IMR-90 (cell line): ENCODE measurements around the gene GPC4. TPM values are rescaled to one million over a fixed set of nuclear protein-coding genes. Genes with fewer than 3 reads are reported as not detected.

Source experiments
- ATAC-seq: fragments of 200-7000 bp; cut with Tn5 transposase; 2 replicates; pipeline ENCODE4 v1.9.1; 2020; ENCODE audit warnings: low read depth, mild to moderate bottlenecking, moderate library complexity
- BruUV-seq: library from RNA; stranded (reverse); fragments of 400-500 nt; replicated peaks from 2 replicates; lab custom pipeline; 2021; lab: Mats Ljungman, UMichigan
- CTCF ChIA-PET: fragments of 300-600 bp; formaldehyde crosslinking; extraction: SDS; loops from one replicate; lab custom pipeline; 2021; ENCODE audit warnings: antibody characterized with exemption; lab: Yijun Ruan, JAX
- POLR2A ChIA-PET: fragments of 300-600 bp; sonication (Branson Sonifier 250); formaldehyde crosslinking; loops from one replicate; lab custom pipeline; 2022; ENCODE audit warnings: antibody characterized with exemption; ENCODE audit not compliant: unreplicated experiment; lab: Charles Lee
- DNase-seq: peaks from one replicate; pipeline ENCODE4 v3.0.0; 2013
- H2AFZ ChIP-seq: replicated peaks from 2 replicates; pipeline ENCODE3; 2013; ENCODE audit warnings: low read length, mild to moderate bottlenecking; ENCODE audit not compliant: poor library complexity
- H2AK5ac ChIP-seq: 2 replicates; pipeline ENCODE4 v1.6.1; 2013; ENCODE audit warnings: low read depth, low read length, inconsistent platforms
- H2AK9ac ChIP-seq: replicated peaks from 2 replicates; pipeline ENCODE3; 2013; ENCODE audit warnings: mild to moderate bottlenecking, low read depth, low read length, moderate library complexity; ENCODE audit not compliant: poor library complexity
- H2BK120ac ChIP-seq: 2 replicates; pipeline ENCODE4 v1.6.1; 2013; ENCODE audit warnings: low read depth, low read length, inconsistent platforms
- H2BK15ac ChIP-seq: 3 replicates; pipeline ENCODE4 v1.6.1; 2013; ENCODE audit warnings: low read depth, low read length, inconsistent platforms
- H2BK20ac ChIP-seq: 2 replicates; pipeline ENCODE4 v1.6.1; 2013; ENCODE audit warnings: low read depth, mild to moderate bottlenecking, inconsistent platforms, low read length, moderate library complexity
- H2BK5ac ChIP-seq: 2 replicates; pipeline ENCODE4 v1.6.1; 2013; ENCODE audit warnings: mild to moderate bottlenecking, low read depth, low read length, inconsistent platforms; ENCODE audit not compliant: poor library complexity, severe bottlenecking
- H3K14ac ChIP-seq: replicated peaks from 2 replicates; pipeline ENCODE4 v1.6.1; 2013; ENCODE audit warnings: low read depth, low read length, inconsistent platforms
- H3K18ac ChIP-seq: 2 replicates; pipeline ENCODE4 v1.6.1; 2013; ENCODE audit warnings: low read depth, low read length, control low read depth
- H3K23ac ChIP-seq: 2 replicates; pipeline ENCODE4 v1.6.1; 2013; ENCODE audit warnings: low read depth, low read length, inconsistent platforms
- H3K27ac ChIP-seq: 2 replicates; pipeline ENCODE4 v1.5.1; 2013; ENCODE audit warnings: mild to moderate bottlenecking, control low read depth, low read length; ENCODE audit not compliant: insufficient read depth
- H3K27me3 ChIP-seq: 2 replicates; pipeline ENCODE4 v1.6.1; 2013; ENCODE audit warnings: low read length; ENCODE audit not compliant: control insufficient read depth, insufficient read depth
- H3K36me3 ChIP-seq: 2 replicates; pipeline ENCODE4 v1.6.1; 2013; ENCODE audit warnings: low read length, mixed read lengths; ENCODE audit not compliant: control insufficient read depth, insufficient read depth
- H3K4ac ChIP-seq: 2 replicates; pipeline ENCODE4 v1.6.1; 2013; ENCODE audit warnings: low read depth, low read length, inconsistent platforms
- H3K4me1 ChIP-seq: 2 replicates; pipeline ENCODE4 v1.6.1; 2013; ENCODE audit warnings: low read length, mixed read lengths; ENCODE audit not compliant: control insufficient read depth, insufficient read depth
- H3K4me2 ChIP-seq: 2 replicates; pipeline ENCODE4 v1.6.1; 2013; ENCODE audit warnings: low read depth, mild to moderate bottlenecking, control low read depth, low read length, moderate library complexity
- H3K4me3 ChIP-seq: 2 replicates; pipeline ENCODE4 v1.5.1; 2013; ENCODE audit warnings: low read depth, mild to moderate bottlenecking, control low read depth, low read length, moderate library complexity; ENCODE audit not compliant: insufficient read depth
- H3K56ac ChIP-seq: 2 replicates; pipeline ENCODE4 v1.6.1; 2013; ENCODE audit warnings: low read length, inconsistent platforms; ENCODE audit not compliant: insufficient read depth; ENCODE audit errors: extremely low read depth
- H3K79me1 ChIP-seq, 2 experiments: 2 replicates each; pipeline ENCODE4 v1.6.1; 2013; ENCODE audit warnings: low read length in 2 of 2, inconsistent platforms in 1 of 2, low read depth in 1 of 2
- H3K9ac ChIP-seq: 2 replicates; pipeline ENCODE4 v1.6.1; 2013; ENCODE audit warnings: low read depth, low read length, control low read depth
- H3K9me1 ChIP-seq: 2 replicates; pipeline ENCODE4 v1.6.1; 2013; ENCODE audit warnings: low read length, inconsistent platforms; ENCODE audit not compliant: insufficient read depth
- H3K9me3 ChIP-seq: 2 replicates; pipeline ENCODE4 v1.6.1; 2013; ENCODE audit warnings: low read length; ENCODE audit not compliant: control insufficient read depth, insufficient read depth
- H4K20me1 ChIP-seq: 2 replicates; pipeline ENCODE4 v1.6.1; 2013; ENCODE audit warnings: low read length, inconsistent platforms; ENCODE audit not compliant: insufficient read depth
- H4K5ac ChIP-seq: 2 replicates; pipeline ENCODE4 v1.6.1; 2013; ENCODE audit warnings: mild to moderate bottlenecking, low read depth, low read length, control low read depth
- H4K8ac ChIP-seq, 2 experiments: 2 replicates each; pipeline ENCODE4 v1.6.1; 2013; ENCODE audit warnings: low read depth in 2 of 2, low read length in 2 of 2, control low read depth in 1 of 2, inconsistent platforms in 1 of 2
- H4K91ac ChIP-seq: 2 replicates; pipeline ENCODE4 v1.6.1; 2013; ENCODE audit warnings: low read depth, low read length, inconsistent platforms; ENCODE audit not compliant: insufficient read depth
- BHLHE40 ChIP-seq: fragments of 150-350 bp; IDR thresholded peaks from 2 replicates; pipeline ENCODE4 v1.6.1; 2016; ENCODE audit warnings: mild to moderate bottlenecking, low read depth, low read length
- CEBPB ChIP-seq: IDR thresholded peaks from 2 replicates; pipeline ENCODE4 v1.6.1; 2012; ENCODE audit warnings: low read depth, low read length, improper control_type of control experiment
- CTCF ChIP-seq: conservative IDR thresholded peaks from 2 replicates; pipeline ENCODE4 v1.5.1; 2012; ENCODE audit warnings: mild to moderate bottlenecking, low read depth, low read length, improper control_type of control experiment
- FOS ChIP-seq: fragments of 150-350 bp; IDR thresholded peaks from 2 replicates; pipeline ENCODE4 v1.6.1; 2016; ENCODE audit warnings: low read depth, low read length
- MAFK ChIP-seq: IDR thresholded peaks from 2 replicates; pipeline ENCODE4 v1.6.1; 2012; ENCODE audit warnings: low read depth, low read length, improper control_type of control experiment
- MAZ ChIP-seq: IDR thresholded peaks from 2 replicates; pipeline ENCODE4 v1.6.1; 2012; ENCODE audit warnings: low read depth, mild to moderate bottlenecking, low read length, improper control_type of control experiment, moderate library complexity, borderline replicate concordance
- NFE2L2 ChIP-seq: fragments of 150-350 bp; IDR thresholded peaks from 2 replicates; pipeline ENCODE4 v1.6.1; 2016; ENCODE audit warnings: low read depth, mild to moderate bottlenecking, low read length
- POLR2A ChIP-seq: IDR thresholded peaks from 2 replicates; pipeline ENCODE4 v1.6.1; 2012; ENCODE audit warnings: mild to moderate bottlenecking, low read depth, low read length
- RFX5 ChIP-seq: IDR thresholded peaks from 2 replicates; pipeline ENCODE4 v1.8.0; 2012; ENCODE audit warnings: low read depth, mild to moderate bottlenecking, low read length, moderate library complexity
- USF2 ChIP-seq: fragments of 150-350 bp; IDR thresholded peaks from 2 replicates; pipeline ENCODE4 v1.6.1; 2017; ENCODE audit warnings: mild to moderate bottlenecking, antibody characterized with exemption, low read length, low read depth
- WGBS, 2 experiments: methylation state at CpG; one replicate each; pipeline versions ENCODE4 v1.1.5 to v1.1.7; 2013; ENCODE audit warnings: missing lambda C conversion rate in 2 of 2; ENCODE audit not compliant: insufficient read length in 1 of 2; ENCODE audit errors: extremely low coverage in 2 of 2; 5-methylcytosine and 5-hydroxymethylcytosine counted together
- dilution Hi-C: fragments of 300-500 bp; cut with HindIII; formaldehyde crosslinking; loops from one replicate; pipeline ENCODE4 v1.14.3; 2018; ENCODE audit warnings: low sequenced_read_pairs; ENCODE audit not compliant: unreplicated experiment
- in situ Hi-C: fragments of 300-500 bp; cut with MboI; formaldehyde crosslinking; loops from 3 replicates; pipeline ENCODE4 v1.14.3; 2019; ENCODE audit warnings: low sequenced_read_pairs, inconsistent platforms, mixed read lengths
- intact Hi-C: fragments of 100-400 bp; cut with micrococcal nuclease; formaldehyde crosslinking; loops from 2 replicates; pipeline ENCODE4 v1.10.0; 2022
- polyA plus RNA-seq, 3 experiments: library from polyadenylated mRNA; depleted of rRNA; stranded (reverse); fragments of >200 nt; gene quantifications; 2 replicates each; pipeline ENCODE4 v1.2.3, GENCODE V29; 2012; ENCODE audit warnings: low replicate concordance in 1 of 3
- total RNA-seq: library from RNA; depleted of rRNA; stranded (reverse); fragments of >200 nt; gene quantifications from 2 replicates; pipeline ENCODE4 v1.2.3, GENCODE V29; 2012

The GPC4 gene
- total and polyA plus RNA-seq, 2 of the 4 experiments (the other 2 are of a cell fraction): 0.54 to 1.6 TPM

GRCh38 chrX:133369065-133369464 lies 46.2 kb downstream of the GPC4 start:
- Histone ChIP-seq H2AK9ac (no peak overlapping the region), H3K18ac (no peak overlapping the region), H3K9me1 (no peaks in the 10 kb centered on the region), H3K14ac (no peak overlapping the region), H2BK120ac (no peak overlapping the region), H3K27me3 (no peaks in the 10 kb centered on the region; the same call in 1 of the 2 replicates), H2BK5ac (no peak overlapping the region), H3K4ac (no peak overlapping the region), H2BK15ac (no peak overlapping the region), H4K5ac (no peak overlapping the region), H3K9me3 (no peaks in the 10 kb centered on the region), H3K27ac (no peak overlapping the region), H2BK20ac (no peak overlapping the region), H3K56ac (no peak overlapping the region), H2AK5ac (no peak overlapping the region), H3K9ac (no peak overlapping the region), H4K20me1 (no peaks in the 10 kb centered on the region), H3K4me1 (no peaks in the 10 kb centered on the region), H4K8ac (no peak overlapping the region), H3K4me3 (no peak overlapping the region), H3K79me1 (no peaks in the 10 kb centered on the region), H3K36me3 (no peaks in the 10 kb centered on the region), H2AFZ (no peak overlapping the region), H3K4me2 (no peak overlapping the region), H3K23ac (no peak overlapping the region), H4K91ac (no peak overlapping the region)
- dilution Hi-C loops (no loop called here), in situ Hi-C loops (no loop called here), intact Hi-C loops (no loop called here)
- no peak for ATAC-seq
- CTCF ChIA-PET: no interaction called here
- POLR2A ChIA-PET: no interaction called here
- no CpG with 5 or more reads among the region's 2 CpGs for WGBS, 2 experiments
- no TSS peak for BruUV-seq
- no peak for DNase-seq
- no peak for TF ChIP-seq MAFK
- TF ChIP-seq CTCF: no peak
- TF ChIP-seq NFE2L2: no peak
- no peak for TF ChIP-seq POLR2A
- no peak for TF ChIP-seq RFX5
- no peak for TF ChIP-seq CEBPB
- TF ChIP-seq MAZ: no peak
- no peak for TF ChIP-seq FOS
- no peak for TF ChIP-seq USF2
- no peak for TF ChIP-seq BHLHE40
